SH-SY5Y (cell line): Measurements from ENCODE around the gene CNGB1.

Experiments
- GATA2 ChIP-seq: IDR thresholded peaks from 2 replicates; pipeline ENCODE4 v1.6.1; 2011; ENCODE audit warnings: mild to moderate bottlenecking, low read depth, low read length
- GATA3 ChIP-seq: IDR thresholded peaks from 2 replicates; pipeline ENCODE4 v1.6.1; 2011; ENCODE audit warnings: low read depth, mild to moderate bottlenecking, low read length, moderate library complexity

DNA sequence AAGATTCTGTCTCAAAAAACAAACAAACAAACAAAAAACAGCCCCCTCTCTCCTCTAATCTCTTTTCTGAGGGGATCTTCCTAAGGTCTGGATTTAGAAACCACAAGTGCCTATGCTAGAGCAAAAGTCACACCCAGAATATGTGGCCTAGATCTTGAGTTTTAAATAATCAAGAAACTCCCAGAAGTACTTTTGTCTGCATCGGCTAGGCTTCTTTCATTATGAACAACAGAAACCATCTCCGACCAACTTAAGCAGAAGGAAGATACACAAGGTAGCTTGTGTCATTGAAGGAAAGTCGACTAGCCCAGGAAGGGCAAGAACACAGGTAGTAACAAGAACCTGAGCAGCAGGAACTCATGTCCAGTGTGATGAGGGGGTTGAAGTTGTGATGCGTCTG, 94.7 kb downstream of the CNGB1 start:
- no peak for TF ChIP-seq GATA2
- TF ChIP-seq GATA3: no peak
